ENCODE results near the gene TOM1L2.

Gene TOM1L2

GRCh38 chr17:17833658-17834357 is 138.4 kb downstream of the TOM1L2 start:
- DNase-seq (ENCODE audit: low spot score): peak; percentile 24

- no peak for DNase-seq (ENCODE audit: low spot score)
These were observed 140.2 kb downstream of the TOM1L2 start for GRCh38 chr17:17832032-17832363.

DNA sequence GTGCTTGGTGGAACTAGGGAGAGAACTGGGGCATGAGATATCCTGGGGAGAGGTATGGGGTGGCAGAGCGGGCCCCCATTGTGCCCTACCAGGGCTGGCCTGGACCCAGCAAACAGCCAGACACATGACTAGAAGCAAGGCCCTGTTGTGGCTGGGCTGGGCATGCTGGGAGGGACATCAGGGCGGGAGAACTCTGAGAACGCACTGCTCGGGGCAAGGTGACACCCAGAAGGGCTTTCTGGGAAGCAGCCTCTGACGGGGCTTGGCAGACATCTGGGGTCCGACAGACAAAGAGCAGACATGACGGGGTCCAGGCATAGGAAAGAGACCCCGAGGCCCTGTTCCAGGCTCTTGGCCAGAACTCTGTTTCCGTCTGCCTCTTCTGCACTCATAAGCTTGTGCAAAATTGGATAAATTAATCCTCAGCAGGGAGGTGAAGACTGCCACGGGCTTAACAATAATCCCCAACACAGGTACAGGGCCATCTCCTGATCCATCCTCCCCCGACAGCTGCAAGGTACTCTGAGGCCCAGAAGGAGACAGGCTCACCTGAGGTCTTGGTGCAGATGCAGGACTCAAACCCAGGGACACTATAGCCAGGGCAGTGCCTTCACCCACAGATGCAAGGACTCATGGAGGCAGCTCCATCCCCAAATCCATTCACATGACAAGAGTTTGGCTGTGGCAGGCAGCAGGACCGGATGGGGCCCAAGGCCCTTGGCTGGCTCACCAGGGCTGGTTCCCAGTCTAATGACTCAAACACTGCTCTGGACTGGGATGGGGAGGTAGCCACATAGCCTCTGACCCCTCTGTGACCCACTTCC is 140.8 kb downstream of the TOM1L2 start:
- DNase-seq (ENCODE audit: low spot score): no peak

GRCh38 chr17:17830740-17831207 is 141.4 kb downstream of the TOM1L2 start:
- DNase-seq (ENCODE audit: low spot score): no peak

- DNase-seq (ENCODE audit: low spot score): no peak
These were observed 142.0 kb downstream of the TOM1L2 start for GRCh38 chr17:17830269-17830567.

DNA sequence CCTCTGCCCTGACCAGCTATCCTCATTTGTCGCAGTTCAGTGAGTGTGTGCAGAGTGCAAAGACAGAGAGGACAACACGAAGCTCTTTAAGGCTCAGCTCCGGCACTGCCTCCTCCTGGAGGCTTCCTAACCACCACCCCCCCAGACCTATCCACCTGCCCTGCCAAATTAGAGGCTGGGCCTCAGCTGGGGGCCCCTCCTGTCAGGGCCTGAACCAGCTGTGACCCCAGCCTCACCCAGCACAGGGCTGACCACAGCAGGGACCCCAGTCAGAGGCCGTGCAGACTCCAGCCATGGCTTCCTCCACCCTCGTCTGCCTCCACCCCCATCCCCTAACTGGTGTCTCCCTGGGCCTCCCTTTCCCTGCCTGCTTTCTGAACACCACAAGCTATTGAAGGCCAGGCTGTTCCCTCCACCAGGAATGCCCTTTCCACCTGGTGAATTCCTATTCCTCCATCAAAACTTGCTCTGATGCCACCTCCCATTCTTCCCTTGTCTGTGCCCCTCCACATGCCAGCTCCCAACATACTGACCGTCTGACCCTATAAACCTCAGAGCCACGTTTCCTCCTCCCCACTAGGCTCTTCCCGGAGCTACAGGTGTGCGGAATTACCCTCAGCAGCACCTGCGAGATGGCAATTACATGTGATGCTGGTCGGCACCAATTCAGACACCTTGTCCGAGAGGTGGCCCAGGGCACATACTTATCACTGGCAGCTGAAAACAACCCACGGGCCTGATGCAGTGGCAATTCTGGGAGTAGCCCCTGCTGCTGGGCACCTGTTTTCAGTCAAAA is 144.2 kb downstream of the TOM1L2 start:
- no peak for DNase-seq (ENCODE audit: low spot score)

DNA sequence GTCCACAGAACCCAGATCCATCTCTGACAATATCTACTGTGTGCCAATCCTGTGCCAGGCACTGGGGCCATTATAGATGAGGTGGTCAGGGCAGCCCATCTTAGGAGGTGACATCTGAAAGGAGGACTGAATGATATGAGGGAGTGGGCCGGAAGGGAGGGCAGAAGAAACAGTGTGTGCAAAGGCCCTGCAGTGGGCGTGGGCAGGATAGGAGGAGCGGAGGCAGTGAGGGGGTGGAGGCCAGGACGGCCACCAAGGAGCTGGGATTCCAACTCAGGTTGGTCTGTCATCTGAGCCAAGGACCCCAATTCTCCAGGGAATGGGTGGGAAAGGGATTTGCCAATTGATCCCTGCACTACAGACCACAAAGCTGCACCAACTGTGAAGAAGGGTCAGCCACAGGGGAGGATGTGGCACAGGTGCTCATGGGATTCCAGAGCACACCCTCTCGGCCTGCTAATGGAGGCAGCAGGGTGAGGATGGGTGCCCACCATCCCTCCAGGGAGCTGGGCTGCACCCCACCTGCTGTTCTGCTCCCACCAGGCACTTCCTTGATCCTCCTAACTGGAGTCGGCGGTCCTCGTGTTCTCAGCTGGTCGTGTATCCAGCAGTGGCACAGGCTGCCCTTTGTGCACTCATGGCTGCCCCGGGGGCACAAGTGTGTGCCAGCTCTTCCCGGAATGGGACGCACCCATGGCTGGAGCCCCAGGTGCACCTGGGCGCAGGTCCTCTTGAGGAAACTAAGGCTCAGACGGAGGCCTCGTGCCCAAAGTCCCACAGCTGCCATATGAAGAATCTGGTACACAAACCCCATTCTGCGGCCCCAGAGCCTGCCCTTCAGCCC is 145.0 kb downstream of the TOM1L2 start:
- no peak for DNase-seq (ENCODE audit: low spot score)

DNA sequence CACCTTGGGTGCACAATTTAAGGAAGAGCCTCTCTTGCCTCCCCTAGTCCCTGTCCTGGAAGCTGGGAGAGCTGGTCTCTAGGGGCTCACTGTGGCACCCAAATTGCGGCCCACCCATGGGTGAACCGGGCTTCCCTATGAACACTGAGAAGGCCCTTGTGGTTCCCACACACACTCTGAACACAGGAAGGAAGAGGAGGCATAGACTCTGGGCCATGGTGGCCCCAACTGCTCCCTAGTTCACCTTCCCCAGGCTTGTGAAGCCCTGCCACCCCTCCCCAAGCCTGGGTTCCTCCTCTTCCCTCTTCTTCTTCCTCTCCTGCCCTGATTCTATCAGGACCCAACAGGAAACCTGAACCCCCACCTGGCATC is 145.9 kb downstream of the TOM1L2 start:
- DNase-seq (ENCODE audit: low spot score): no peak

DNA sequence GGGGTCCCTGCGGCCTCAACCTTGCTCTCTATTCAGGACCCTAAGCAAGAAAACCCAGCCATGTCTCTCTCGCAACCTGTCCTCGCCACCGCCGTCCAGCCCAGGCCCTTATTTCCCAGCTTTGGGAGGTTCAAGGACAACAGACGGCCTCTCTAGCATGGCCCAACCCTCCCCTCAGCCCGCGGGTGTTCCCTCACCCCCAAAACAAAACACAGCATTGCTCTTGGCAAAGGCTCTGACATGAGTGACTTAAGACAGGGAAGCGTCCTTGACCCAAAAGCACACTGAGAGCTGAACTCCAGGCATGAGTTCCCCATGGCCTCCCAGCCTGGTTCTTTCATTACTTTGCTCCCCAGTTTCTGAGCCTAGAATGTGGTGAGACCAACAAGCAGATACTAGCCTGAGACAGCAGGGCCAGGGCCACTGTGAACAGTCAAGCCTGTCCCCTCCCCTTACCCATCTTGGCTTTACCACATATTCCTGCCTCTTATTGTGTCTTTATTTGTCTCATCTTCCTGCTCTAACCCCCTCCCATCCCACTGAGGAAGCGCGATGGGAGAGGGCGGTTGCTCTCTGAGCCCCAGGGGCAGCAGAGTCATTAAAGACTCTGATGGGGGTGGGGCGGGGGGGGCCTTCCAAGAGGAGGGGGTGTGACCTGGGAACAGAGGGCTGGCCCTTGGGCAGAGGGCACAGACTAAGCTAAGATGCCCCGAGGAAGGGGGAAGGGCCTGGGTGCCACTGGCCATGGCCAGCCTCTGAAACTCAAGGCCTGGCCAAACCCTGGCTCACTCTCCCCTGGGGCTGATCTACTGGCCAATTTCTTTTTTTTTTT is 147.2 kb downstream of the TOM1L2 start:
- peak; percentile 20 for DNase-seq (ENCODE audit: low spot score)

GRCh38 chr17:17824119-17824782 is 147.9 kb downstream of the TOM1L2 start:
- no peak for DNase-seq (ENCODE audit: low spot score)

DNA sequence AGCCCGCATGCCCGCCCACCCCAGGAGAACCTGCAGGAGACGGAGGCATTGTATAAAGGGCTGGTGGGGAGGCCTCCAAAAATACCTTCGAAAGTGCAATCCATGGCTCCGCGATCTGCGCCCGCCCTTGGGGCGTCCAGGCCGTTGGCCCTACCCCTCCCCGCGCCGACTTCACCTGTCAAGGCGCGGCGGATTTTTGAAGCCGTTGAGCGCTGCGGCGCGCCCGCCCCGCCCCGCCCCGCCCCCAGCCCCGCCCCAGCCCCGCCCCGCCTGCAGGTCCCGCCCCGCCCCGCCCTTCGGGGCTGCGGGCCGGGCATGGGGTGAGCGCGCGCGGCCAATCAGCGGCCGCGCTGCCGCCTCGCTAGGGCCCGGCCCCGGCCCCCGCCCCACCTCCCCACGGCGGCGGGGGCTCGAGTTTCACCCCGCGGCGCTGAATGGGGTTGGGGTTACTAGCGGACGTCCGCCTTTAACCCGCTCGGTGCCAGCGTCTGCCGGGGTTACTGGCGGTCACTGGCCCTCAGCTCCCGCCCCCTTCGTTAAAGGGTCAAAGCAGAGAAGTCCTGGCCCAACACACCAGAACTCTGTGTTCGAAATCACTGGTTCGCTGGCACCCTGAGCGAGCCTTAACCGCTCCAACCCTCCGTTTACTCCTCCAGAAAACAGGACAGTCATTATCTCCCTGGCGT is 148.6 kb downstream of the TOM1L2 start:
- DNase-seq (ENCODE audit: low spot score): peak; percentile 80

DNA sequence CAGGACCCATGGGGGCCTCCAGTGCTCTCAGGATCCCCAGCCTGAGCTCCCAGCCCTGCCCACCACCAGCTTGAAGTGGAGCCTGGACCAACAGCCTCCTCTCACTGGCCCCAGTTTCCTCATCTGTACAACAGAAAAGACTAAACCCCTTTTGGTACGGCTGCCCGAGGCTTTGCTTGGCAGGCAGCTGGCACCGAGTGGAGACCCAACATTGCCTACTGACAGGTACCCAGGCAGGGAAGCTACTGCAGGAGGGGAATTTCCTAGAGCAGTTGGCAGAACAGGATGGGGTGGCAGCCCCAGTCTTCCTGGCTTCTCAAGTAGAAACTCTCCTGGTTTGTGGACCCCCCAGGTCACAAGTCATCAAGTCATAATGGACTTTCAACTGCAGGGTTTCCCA is 149.6 kb downstream of the TOM1L2 start:
- no peak for DNase-seq (ENCODE audit: low spot score)

DNA sequence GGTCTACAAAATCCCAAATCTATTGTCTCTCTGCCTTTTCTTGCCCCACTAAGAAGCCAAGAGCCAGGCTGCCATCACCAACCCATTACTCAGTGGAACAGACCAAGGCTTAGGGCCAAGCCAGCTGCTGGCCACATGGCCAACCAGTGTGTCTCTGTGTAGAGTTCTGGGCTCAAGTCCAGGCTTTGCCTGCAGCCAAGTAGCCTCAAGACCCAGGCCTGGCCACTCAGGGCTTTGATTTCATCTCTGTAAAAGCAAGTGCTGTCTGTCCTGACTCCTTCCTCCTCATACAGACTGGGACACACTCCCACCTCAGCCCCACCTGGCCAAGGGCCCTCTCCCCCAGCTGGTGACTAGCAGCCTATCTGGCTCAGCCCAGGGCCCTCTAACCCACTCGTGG is 150.0 kb downstream of the TOM1L2 start:
- no peak for DNase-seq (ENCODE audit: low spot score)

- no peak for DNase-seq (ENCODE audit: low spot score)
These were observed 151.6 kb downstream of the TOM1L2 start for GRCh38 chr17:17820463-17821158.

GRCh38 chr17:17820046-17820445 is 152.2 kb downstream of the TOM1L2 start:
- DNase-seq (ENCODE audit: low spot score): no peak

GRCh38 chr17:17819561-17819995 is 152.6 kb downstream of the TOM1L2 start:
- no peak for DNase-seq (ENCODE audit: low spot score)

DNA sequence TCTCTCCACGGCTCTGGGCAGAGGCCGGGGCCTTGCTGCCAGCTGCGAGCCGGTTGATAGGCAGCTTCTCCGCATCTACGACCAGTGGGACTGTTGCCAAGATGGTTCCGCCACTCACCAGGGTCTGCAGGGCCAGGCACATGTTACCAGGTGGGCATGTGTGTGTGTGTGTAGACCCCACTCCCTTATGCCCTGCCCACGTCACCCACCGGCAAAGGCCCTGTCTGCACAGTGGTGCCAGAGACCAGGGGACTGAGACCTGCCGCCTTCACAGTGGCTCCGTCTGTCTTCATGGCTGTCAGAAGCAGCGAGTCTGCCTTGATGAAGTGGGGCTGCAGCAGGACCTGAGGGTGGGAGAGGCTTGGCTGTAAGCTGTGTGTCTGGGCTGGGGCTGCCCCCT is 153.1 kb downstream of the TOM1L2 start:
- no peak for DNase-seq (ENCODE audit: low spot score)

GRCh38 chr17:17818088-17818526 is 154.1 kb downstream of the TOM1L2 start:
- no peak for DNase-seq (ENCODE audit: low spot score)

DNA sequence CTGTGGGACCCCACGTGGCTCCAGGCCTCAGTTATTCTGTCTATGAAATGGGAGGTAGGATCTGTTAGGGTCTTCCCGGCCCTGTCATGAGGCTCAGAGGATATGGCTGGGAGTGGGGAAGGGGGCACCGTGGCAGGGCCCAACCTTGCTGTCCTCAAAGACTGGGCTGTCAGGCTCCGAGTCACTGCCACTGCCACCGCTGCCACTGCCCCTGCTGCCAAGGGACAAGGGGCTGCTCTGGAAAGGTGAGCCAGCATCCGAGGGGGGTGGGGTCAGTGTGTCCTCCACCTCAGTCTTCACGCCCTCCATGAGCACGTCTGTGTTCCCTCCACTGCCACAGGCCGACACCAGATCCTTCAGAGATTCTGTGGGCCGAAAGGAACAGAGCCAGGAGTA is 154.7 kb downstream of the TOM1L2 start:
- DNase-seq (ENCODE audit: low spot score): no peak

Data from NAMALWA (cell line).